ENCODE results near the gene CFAP46. TPM values are rescaled to one million over a fixed set of nuclear protein-coding genes. Genes with fewer than 3 reads are reported as not detected.

The CFAP46 gene
- total RNA-seq, 4 donors from 2014 or later, result under 0.01 to 1.3 (median 0.28) TPM

DNA sequence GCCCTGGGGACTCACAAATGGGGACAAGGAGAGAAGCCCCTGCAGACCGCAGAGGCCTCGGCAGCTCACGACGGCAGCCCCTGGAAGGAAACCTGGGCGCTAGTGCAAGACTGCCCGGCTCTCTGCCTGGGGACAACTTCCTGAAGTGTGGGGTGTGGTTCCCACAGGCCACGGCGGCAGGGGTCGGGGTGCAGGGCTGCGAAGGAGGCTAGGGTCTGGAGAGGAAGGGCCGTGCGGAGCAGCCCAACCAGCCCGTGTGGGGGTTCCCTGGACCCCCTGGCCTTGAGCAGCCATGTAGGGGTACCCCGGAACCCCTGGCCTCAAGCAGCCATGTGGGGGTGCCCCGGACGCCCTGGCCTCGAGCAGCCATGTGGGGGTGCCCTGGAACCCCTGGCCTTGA is 19.5 kb downstream of the CFAP46 start:
- no peak for DNase-seq (ENCODE audit: extremely low spot score)
- H3K4me1 ChIP-seq, result no peaks in the 10 kb centered on the region
- no peaks in the 10 kb centered on the region for H3K36me3 ChIP-seq
- 80% methylated on average over 2 of the region's 17 CpGs for WGBS
- peaks cover 0 to 34% (median 0%) of the 10 kb centered on the region in 4 donors for H3K27me3 ChIP-seq
- intact Hi-C loops (cut with DNase I), result no loop called here
- TF ChIP-seq, protein P1, sequence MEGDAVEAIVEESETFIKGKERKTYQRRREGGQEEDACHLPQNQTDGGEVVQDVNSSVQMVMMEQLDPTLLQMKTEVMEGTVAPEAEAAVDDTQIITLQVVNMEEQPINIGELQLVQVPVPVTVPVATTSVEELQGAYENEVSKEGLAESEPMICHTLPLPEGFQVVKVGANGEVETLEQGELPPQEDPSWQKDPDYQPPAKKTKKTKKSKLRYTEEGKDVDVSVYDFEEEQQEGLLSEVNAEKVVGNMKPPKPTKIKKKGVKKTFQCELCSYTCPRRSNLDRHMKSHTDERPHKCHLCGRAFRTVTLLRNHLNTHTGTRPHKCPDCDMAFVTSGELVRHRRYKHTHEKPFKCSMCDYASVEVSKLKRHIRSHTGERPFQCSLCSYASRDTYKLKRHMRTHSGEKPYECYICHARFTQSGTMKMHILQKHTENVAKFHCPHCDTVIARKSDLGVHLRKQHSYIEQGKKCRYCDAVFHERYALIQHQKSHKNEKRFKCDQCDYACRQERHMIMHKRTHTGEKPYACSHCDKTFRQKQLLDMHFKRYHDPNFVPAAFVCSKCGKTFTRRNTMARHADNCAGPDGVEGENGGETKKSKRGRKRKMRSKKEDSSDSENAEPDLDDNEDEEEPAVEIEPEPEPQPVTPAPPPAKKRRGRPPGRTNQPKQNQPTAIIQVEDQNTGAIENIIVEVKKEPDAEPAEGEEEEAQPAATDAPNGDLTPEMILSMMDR (IDR thresholded peaks at IDR 0.05), result no peak
- TF ChIP-seq POLR2A (IDR thresholded peaks at IDR 0.05; ENCODE audit: low read depth) (no peak), EP300 (IDR thresholded peaks at IDR 0.05) (no peak), POLR2AphosphoS5 (IDR thresholded peaks at IDR 0.05) (no peak)
- no peak overlapping the region for H3K4me3 ChIP-seq
- no peak overlapping the region for H3K27ac ChIP-seq (replicated peaks in 1 of 4)
- H3K9me3 ChIP-seq, result no peaks in the 10 kb centered on the region

DNA sequence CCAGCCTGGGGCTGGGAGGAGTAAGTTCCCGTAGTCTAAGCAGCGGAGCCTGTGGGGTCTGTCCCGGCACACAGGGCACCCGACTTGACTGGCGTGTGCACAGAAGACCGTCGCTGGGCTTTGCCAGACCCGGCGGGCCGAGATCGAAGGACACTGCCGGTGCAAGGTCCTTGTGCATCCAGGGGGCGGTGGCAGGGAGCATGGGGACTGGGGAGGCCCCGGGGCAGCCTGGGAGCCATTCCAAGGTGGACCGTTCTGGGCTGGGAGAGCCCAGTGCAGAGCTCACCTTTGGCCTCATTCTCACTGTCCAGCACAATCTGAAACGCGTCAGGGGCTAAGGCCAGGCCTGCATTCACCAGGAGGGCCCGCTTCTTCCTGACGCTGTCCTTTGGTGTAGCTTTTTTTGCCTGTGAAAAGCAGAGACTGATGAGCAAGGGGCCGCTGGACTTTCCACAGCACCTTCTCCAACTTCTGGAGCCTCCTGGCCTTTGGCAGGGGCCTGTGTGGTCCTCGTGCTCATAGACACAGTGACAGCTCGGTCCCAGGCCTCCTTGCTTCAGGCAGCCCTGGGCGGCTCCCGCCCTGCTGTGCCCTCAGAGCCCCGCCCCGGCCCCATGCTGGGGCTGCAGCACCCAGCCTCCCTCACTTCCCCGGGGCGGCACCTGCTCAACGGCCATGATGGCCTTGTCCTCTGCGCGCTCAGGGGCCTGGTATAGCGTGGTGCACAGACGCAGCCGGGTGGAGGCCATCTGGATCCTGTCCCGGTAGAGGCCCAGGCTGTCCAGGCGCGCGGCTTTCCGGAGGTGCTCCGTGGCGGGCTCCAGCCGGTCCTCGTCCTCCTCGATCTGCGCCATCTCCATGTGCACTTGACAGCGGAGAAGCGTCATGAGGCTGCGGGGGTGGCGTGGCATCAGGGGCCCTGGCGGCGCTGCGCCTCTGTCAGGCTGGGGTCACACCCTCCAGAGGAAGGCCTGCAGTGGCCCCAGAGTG is 20.3 kb downstream of the CFAP46 start:
- Histone ChIP-seq H3K27me3 (peaks cover 0 to 34% (median 0%) of the 10 kb centered on the region in 4 donors), H3K9me3 (no peaks in the 10 kb centered on the region), H3K4me3 (no peak overlapping the region), H3K27ac (replicated peaks in 1 of 4) (no peak overlapping the region), H3K4me1 (no peaks in the 10 kb centered on the region), H3K36me3 (no peaks in the 10 kb centered on the region)
- DNase-seq (ENCODE audit: extremely low spot score), result no peak
- intact Hi-C loops (cut with DNase I), result no loop called here
- TF ChIP-seq POLR2A (IDR thresholded peaks at IDR 0.05; ENCODE audit: low read depth), result no peak
- TF ChIP-seq, protein P1 (IDR thresholded peaks at IDR 0.05), result no peak
- 82% methylated on average over 9 of the region's 52 CpGs for WGBS

DNA sequence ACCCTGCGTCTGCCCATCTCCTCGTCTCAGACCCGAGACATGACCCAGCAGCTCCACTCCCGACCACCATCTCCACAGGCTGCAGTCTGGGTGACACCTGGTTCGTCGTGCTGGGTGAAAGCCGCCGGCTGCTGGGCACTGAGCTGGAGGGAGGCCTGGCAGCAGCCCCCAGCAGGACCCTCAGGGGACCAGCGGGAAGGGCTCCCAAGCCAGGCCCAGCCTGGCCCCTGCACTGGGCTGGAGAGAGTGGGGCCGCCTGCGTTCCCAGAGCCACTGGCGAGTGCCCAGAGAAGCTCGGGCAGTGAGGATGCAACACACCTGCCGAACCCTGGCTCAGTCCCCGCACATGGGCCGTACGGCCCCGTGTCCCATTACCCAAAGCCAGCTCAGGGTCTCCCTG is 21.3 kb downstream of the CFAP46 start:
- no peak for TF ChIP-seq EP300 (IDR thresholded peaks at IDR 0.05)
- no peak for TF ChIP-seq POLR2AphosphoS5 (IDR thresholded peaks at IDR 0.05)
- TF ChIP-seq POLR2A (IDR thresholded peaks at IDR 0.05; ENCODE audit: low read depth), result no peak
- TF ChIP-seq, protein P1 (IDR thresholded peaks at IDR 0.05), result no peak
- no peak overlapping the region for H3K4me3 ChIP-seq
- no peaks in the 10 kb centered on the region for H3K9me3 ChIP-seq
- H3K36me3 ChIP-seq, result no peaks in the 10 kb centered on the region
- no peaks in the 10 kb centered on the region for H3K4me1 ChIP-seq
- H3K27me3 ChIP-seq, result peaks cover 0 to 34% (median 0%) of the 10 kb centered on the region in 4 donors
- H3K27ac ChIP-seq (replicated peaks in 1 of 4), result no peak overlapping the region
- DNase-seq (ENCODE audit: extremely low spot score), result no peak
- 94% methylated on average over 8 of the region's 18 CpGs for WGBS
- intact Hi-C loops (cut with DNase I), result no loop called here

GRCh38 chr10:132920101-132920925 is 22.1 kb downstream of the CFAP46 start:
- Histone ChIP-seq H3K36me3 (no peaks in the 10 kb centered on the region), H3K27me3 (peaks cover 0 to 36% (median 0%) of the 10 kb centered on the region in 4 donors), H3K9me3 (no peaks in the 10 kb centered on the region), H3K27ac (replicated peaks in 1 of 4) (no peak overlapping the region), H3K4me1 (no peaks in the 10 kb centered on the region), H3K4me3 (no peak overlapping the region)
- 85% methylated on average over 19 of the region's 38 CpGs for WGBS
- TF ChIP-seq POLR2AphosphoS5 (IDR thresholded peaks at IDR 0.05), result no peak
- TF ChIP-seq POLR2A (IDR thresholded peaks at IDR 0.05; ENCODE audit: low read depth), result no peak
- no peak for TF ChIP-seq EP300 (IDR thresholded peaks at IDR 0.05)
- TF ChIP-seq, protein P1 (IDR thresholded peaks at IDR 0.05), result no peak
- DNase-seq (ENCODE audit: extremely low spot score), result no peak
- intact Hi-C loops (cut with DNase I), result no loop called here
